Measurements from ENCODE around the gene SYNDIG1L.

DNA sequence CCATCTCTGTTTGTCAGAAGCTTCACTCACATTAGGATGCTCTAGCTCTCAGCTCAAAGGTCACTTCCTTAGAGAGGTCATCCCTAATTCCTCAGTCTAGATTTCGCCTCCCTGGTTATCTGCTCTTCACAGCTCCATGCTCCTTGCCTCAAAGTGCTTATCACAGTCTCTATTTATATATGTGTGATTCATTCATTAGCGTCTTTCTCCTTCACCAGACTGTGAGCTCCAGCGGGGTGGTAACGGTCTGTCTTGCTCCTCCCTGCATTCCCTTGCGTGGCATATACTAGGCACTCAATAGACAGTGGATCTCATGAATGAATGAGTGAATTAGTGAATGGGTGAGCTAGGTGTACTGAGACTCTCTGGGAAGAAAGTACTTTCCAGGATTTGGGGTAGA is 6.9 kb downstream of the SYNDIG1L start:
- TF ChIP-seq GATA2 (IDR thresholded peaks at IDR 0.05; ENCODE audit: low read depth, low read length), result no peak
- TF ChIP-seq GATA3 (IDR thresholded peaks at IDR 0.05; ENCODE audit: low read depth, low read length), result no peak

Measured in SH-SY5Y (cell line).